BJ (cell line): ENCODE results near the gene TP53INP2. TPM values are rescaled to one million over a fixed set of nuclear protein-coding genes. Genes with fewer than 3 reads are reported as not detected.
"Not testable (repeated sequence)": the region's sequence is repeated elsewhere in the genome, so short reads cannot be mapped to it uniquely, and the experiment has no call there.

ENCODE experiments used
- CTCF ChIA-PET: fragments of 350-600 bp; formaldehyde crosslinking; extraction: SDS; loops from one replicate; lab custom pipeline; 2021; ENCODE audit warnings: antibody characterized with exemption, inconsistent platforms; lab: Yijun Ruan, JAX
- POLR2A ChIA-PET: fragments of 300-600 bp; sonication (Branson Sonifier 250); formaldehyde crosslinking; extraction: SDS; loops from one replicate; lab custom pipeline; 2021; ENCODE audit warnings: antibody characterized with exemption; lab: Charles Lee
- DNase-seq: peaks from one replicate; pipeline ENCODE4 v3.0.0-alpha.2; 2011; ENCODE audit warnings: low read depth
- H3K27me3 ChIP-seq: 2 replicates; pipeline ENCODE4 v1.6.0; 2011; ENCODE audit warnings: low read length; ENCODE audit not compliant: control insufficient read depth, insufficient read depth
- H3K36me3 ChIP-seq: 2 replicates; pipeline ENCODE4 v1.5.1; 2011; ENCODE audit warnings: low read length; ENCODE audit not compliant: control insufficient read depth, insufficient read depth
- H3K4me3 ChIP-seq: 2 replicates; pipeline ENCODE4 v1.5.1; 2011; ENCODE audit warnings: low read depth, mild to moderate bottlenecking, control low read depth, low read length
- CTCF ChIP-seq: IDR thresholded peaks from 2 replicates; pipeline ENCODE4 v1.5.1; 2011; ENCODE audit warnings: low read depth, mild to moderate bottlenecking, control low read depth, inconsistent platforms, low read length, moderate library complexity; ENCODE audit not compliant: insufficient read depth
- polyA minus RNA-seq: library from RNA; depleted of rRNA, polyadenylated mRNA; stranded (reverse); fragments of >200 nt; gene quantifications from 2 replicates; pipeline ENCODE4 v1.2.3, GENCODE V29; 2011; rRNA and poly(A)+ RNA removed
- polyA plus RNA-seq: library from polyadenylated mRNA; depleted of rRNA; stranded (reverse); fragments of >200 nt; gene quantifications from 2 replicates; pipeline ENCODE4 v1.2.3, GENCODE V29; 2011; rRNA removed

The TP53INP2 gene
- polyA plus RNA-seq (4.6 and 5.1 TPM in 2 replicates), polyA minus RNA-seq (6.4 and 11.2 TPM in 2 replicates)

- H3K4me3 ChIP-seq: peak within 1 kb of the TSS; percentile 77
- no peaks in the 10 kb centered on the region for H3K36me3 ChIP-seq
- DNase-seq: no peak
- no peak for TF ChIP-seq CTCF
- H3K27me3 ChIP-seq: no peaks in the 10 kb centered on the region
- ChIA-PET POLR2A (interaction anchor here (0.6 kb wide), 2 partner anchors 23 to 337 kb away, joined by 3 read pairs; no protein-coding TSS in a partner anchor), CTCF (interaction anchor here (1.2 to 2.6 kb wide), 6 partner anchors 60 to 392 kb away, joined by 4 to 9 read pairs (median 6); no protein-coding TSS in a partner anchor)
These were observed at the start of gene TP53INP2 for GRCh38 chr20:34704177-34705007. TP53INP2 (plus strand) TSS chr20:34704344; CDS start chr20:34708740, 4,396 bp downstream.

GRCh38 chr20:34658654-34659053, 45.5 kb upstream of the TP53INP2 start:
- H3K27me3 ChIP-seq, CTCF ChIA-PET, H3K36me3 ChIP-seq, POLR2A ChIA-PET, DNase-seq, H3K4me3 ChIP-seq: not testable (repeated sequence)

- DNase-seq, H3K4me3 ChIP-seq, H3K36me3 ChIP-seq, H3K27me3 ChIP-seq, POLR2A ChIA-PET, CTCF ChIA-PET: not testable (repeated sequence)
These were observed 42.3 kb upstream of the TP53INP2 start for GRCh38 chr20:34661811-34662210.

- H3K36me3 ChIP-seq: no peaks in the 10 kb centered on the region
- POLR2A ChIA-PET: no interaction called here
- no peak for DNase-seq
- no peaks in the 10 kb centered on the region for H3K27me3 ChIP-seq
- TF ChIP-seq CTCF: no peak
- CTCF ChIA-PET: interaction anchor here (0.5 to 1.4 kb wide), 3 partner anchors 10 to 82 kb away, joined by 3 to 7 read pairs (median 3); no protein-coding TSS in a partner anchor
- no peak overlapping the region for H3K4me3 ChIP-seq
These were observed 40.8 kb upstream of the TP53INP2 start for GRCh38 chr20:34663213-34663943.

- H3K27me3 ChIP-seq, H3K4me3 ChIP-seq, POLR2A ChIA-PET, DNase-seq, H3K36me3 ChIP-seq: not testable (repeated sequence)
- CTCF ChIA-PET: interaction anchor here (1.2 kb wide), 1 partner anchor 9 kb away, joined by 7 read pairs; no protein-coding TSS in a partner anchor
These were observed 39.4 kb upstream of the TP53INP2 start for GRCh38 chr20:34664751-34665150.

GRCh38 chr20:34669094-34669493, 35.0 kb upstream of the TP53INP2 start:
- ChIA-PET POLR2A (no interaction called here), CTCF (no interaction called here)
- Histone ChIP-seq H3K36me3 (no peaks in the 10 kb centered on the region), H3K4me3 (no peak overlapping the region), H3K27me3 (no peaks in the 10 kb centered on the region)
- no peak for TF ChIP-seq CTCF
- no peak for DNase-seq
